ENCODE data around the gene NT5C3A.

GRCh38 chr7:33061282-33061937 is 1.2 kb downstream of the NT5C3A start:
- TF ChIP-seq POLR2A (IDR thresholded peaks at IDR 0.05) (no peak), CTCF (IDR thresholded peaks at IDR 0.05) (no peak), EP300 (IDR thresholded peaks at IDR 0.05; ENCODE audit: low read depth) (no peak)

All from transverse colon (tissue), 3 donors.